ENCODE results near the gene MAP3K5. TPM values are rescaled to one million over a fixed set of nuclear protein-coding genes. Genes with fewer than 3 reads are reported as not detected.

MAP3K5 gene
- total and polyA plus RNA-seq, 9 donors, result 37.0 to 217 (median 80.2) TPM

DNA sequence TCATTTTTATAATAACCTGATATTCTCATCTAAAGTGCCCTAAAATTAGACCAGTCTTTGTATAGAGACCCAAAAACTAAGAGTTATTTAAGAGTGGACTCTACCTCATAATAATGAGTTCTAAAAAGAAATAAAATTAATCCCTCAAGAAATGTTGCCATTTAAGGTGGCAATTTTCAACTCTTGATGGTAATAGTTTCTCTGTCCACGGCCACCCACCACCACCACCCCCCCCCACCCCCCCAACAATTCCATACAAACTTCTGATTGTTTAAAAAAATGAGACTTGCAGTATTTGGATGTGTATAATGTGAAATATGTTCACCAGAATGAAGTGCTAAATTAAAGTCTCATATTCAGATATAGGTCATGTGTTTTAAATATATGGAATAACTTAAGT is 244.4 kb downstream of the MAP3K5 start:
- no peak for DNase-seq
- intact Hi-C loops (cut with DNase I), result no loop called here
- H3K4me3 ChIP-seq, result no peak overlapping the region
- H3K4me1 ChIP-seq (ENCODE audit: insufficient read depth), result peaks cover 9% of the 10 kb centered on the region
- TF ChIP-seq POLR2A (IDR thresholded peaks at IDR 0.05) (no peak), EP300 (IDR thresholded peaks at IDR 0.05) (no peak)
- TF ChIP-seq, protein P1, sequence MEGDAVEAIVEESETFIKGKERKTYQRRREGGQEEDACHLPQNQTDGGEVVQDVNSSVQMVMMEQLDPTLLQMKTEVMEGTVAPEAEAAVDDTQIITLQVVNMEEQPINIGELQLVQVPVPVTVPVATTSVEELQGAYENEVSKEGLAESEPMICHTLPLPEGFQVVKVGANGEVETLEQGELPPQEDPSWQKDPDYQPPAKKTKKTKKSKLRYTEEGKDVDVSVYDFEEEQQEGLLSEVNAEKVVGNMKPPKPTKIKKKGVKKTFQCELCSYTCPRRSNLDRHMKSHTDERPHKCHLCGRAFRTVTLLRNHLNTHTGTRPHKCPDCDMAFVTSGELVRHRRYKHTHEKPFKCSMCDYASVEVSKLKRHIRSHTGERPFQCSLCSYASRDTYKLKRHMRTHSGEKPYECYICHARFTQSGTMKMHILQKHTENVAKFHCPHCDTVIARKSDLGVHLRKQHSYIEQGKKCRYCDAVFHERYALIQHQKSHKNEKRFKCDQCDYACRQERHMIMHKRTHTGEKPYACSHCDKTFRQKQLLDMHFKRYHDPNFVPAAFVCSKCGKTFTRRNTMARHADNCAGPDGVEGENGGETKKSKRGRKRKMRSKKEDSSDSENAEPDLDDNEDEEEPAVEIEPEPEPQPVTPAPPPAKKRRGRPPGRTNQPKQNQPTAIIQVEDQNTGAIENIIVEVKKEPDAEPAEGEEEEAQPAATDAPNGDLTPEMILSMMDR (IDR thresholded peaks at IDR 0.05), result no peak
- no peaks in the 10 kb centered on the region for H3K9me3 ChIP-seq
- WGBS, 3 donors, result 83 to 89% (median 86%) methylated on average over 1 of the region's 1 CpG
- H3K27me3 ChIP-seq, result no peaks in the 10 kb centered on the region
- H3K27ac ChIP-seq, result no peak overlapping the region
- H3K36me3 ChIP-seq, result no peaks in the 10 kb centered on the region

DNA sequence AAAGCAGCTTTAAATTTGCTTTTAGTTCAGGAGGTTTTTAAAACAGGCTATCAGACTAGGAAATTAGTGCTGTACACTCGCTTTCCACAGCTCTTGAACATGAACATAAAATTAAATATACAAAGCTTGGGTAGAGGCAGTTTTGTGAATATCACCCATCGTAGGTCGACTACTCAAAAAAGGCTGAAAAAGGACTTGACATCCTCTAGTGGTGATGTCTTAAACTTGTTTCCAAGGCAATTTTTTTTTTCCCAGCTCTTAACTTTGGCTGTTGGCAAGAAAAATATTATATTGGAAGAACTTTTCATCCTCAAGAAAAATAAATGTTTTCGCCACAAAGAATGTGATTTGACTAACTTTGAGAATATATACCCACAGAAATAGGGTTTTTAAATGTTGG is 244.9 kb downstream of the MAP3K5 start:
- Histone ChIP-seq H3K4me1 (ENCODE audit: insufficient read depth) (peaks cover 9% of the 10 kb centered on the region), H3K36me3 (no peaks in the 10 kb centered on the region), H3K4me3 (no peak overlapping the region), H3K27me3 (no peaks in the 10 kb centered on the region), H3K27ac (no peak overlapping the region), H3K9me3 (no peaks in the 10 kb centered on the region)
- no peak for TF ChIP-seq EP300 (IDR thresholded peaks at IDR 0.05)
- TF ChIP-seq POLR2A (IDR thresholded peaks at IDR 0.05), result no peak
- TF ChIP-seq, protein P1 (IDR thresholded peaks at IDR 0.05), result no peak
- 34 to 44% (median 34%) methylated on average over 4 of the region's 4 CpGs for WGBS, 3 donors
- DNase-seq, result no peak
- intact Hi-C loops (cut with DNase I), result no loop called here

DNA sequence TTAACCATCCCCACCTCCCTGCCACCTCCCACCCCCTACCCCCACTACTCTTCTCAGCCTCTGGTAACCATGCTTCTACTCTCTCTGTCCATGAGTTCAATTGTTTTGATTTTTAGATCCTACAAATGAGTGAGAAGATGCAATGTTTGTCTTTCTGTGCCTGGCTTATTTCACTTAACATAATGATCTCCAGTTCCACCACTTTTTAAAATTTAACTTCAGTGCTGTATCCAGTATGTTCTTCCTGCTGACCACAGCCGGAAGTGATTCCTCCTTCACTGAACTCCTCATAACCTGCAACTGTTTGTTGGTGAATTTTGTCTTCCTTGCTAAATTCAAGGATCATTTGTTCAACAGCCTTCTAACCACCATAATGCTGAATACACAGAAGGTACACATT is 245.9 kb downstream of the MAP3K5 start:
- DNase-seq, result no peak
- intact Hi-C loops (cut with DNase I), result no loop called here

DNA sequence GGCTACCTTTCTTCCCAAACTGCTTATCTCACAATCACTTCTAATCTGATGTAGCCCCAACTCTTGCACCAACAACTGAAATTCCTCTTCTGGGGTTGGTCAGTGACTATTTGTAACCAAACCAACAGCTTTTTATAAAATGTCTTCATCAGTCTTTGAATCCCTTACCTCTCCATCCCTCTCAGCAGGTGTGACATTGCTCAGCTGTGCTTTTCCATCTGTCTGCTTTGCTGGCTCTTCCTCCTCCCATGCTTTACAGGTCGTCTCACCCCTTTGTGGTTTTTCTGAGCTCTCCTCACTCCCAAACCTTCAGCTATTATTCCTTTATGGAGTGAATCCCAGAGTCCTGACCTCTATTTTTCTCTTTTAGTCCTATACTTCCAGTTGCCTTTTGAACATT is 248.0 kb downstream of the MAP3K5 start:
- 29 to 41% (median 40%) methylated on average over 1 of the region's 1 CpG for WGBS, 3 donors
- TF ChIP-seq, protein P1 (IDR thresholded peaks at IDR 0.05), result no peak
- TF ChIP-seq EP300 (IDR thresholded peaks at IDR 0.05) (no peak), POLR2A (IDR thresholded peaks at IDR 0.05) (no peak)

More for the DNA sequence above, 245.9 kb downstream of the MAP3K5 start:
- Histone ChIP-seq H3K36me3 (no peaks in the 10 kb centered on the region), H3K9me3 (no peaks in the 10 kb centered on the region), H3K4me1 (ENCODE audit: insufficient read depth) (peaks cover 9% of the 10 kb centered on the region), H3K4me3 (no peak overlapping the region), H3K27me3 (no peaks in the 10 kb centered on the region), H3K27ac (no peak overlapping the region)
- no peak for TF ChIP-seq POLR2A (IDR thresholded peaks at IDR 0.05)
- TF ChIP-seq, protein P1 (IDR thresholded peaks at IDR 0.05), result no peak
- no peak for TF ChIP-seq EP300 (IDR thresholded peaks at IDR 0.05)
- 86 to 95% (median 92%) methylated on average over 1 of the region's 1 CpG for WGBS, 3 donors

More for the DNA sequence above, 248.0 kb downstream of the MAP3K5 start:
- H3K4me1 ChIP-seq (ENCODE audit: insufficient read depth), result peaks cover under 1% of the 10 kb centered on the region
- H3K27ac ChIP-seq, result no peak overlapping the region
- intact Hi-C loops (cut with DNase I), result no loop called here
- H3K36me3 ChIP-seq, result no peaks in the 10 kb centered on the region
- no peaks in the 10 kb centered on the region for H3K27me3 ChIP-seq
- no peak overlapping the region for H3K4me3 ChIP-seq
- no peak for DNase-seq
- no peaks in the 10 kb centered on the region for H3K9me3 ChIP-seq
